ENCODE measurements around the gene ITGA2.

Gene ITGA2

DNA sequence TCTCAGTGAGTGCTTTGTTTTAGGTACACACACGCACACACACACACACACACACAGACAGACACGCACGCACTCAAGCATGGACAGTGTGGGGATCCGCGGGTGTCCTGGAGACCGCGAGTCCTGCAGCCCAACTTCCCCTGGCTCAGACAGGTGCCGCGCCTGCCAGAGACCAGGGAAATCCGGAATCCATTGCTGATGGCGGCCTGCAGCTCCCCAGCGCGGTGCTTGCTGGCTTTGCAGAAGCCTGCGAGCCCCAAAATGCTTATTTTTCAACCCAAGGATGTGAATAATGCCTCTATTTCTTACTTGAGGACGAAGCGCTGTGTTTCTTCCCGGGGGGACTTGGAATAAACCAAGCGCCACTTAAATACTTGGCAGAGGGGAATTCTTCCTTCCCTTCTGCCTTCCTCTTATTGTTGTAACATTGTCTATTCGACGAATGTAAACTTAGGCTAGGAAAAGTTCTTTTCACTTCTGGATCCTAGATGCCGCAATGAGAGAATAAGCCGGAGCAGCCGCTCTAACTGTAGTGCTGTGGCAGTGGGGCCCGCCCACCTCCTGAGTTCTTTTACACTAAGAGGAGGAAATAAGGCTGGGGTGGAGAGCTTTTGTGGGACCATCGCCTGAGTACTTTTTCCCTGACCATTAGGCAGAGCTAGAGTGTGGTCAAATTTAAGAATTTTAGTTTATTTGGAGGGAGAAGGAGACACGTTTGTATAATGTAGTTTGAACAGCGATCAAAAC lies 802 bp downstream of the ITGA2 start:
- no peak for DNase-seq

DNA sequence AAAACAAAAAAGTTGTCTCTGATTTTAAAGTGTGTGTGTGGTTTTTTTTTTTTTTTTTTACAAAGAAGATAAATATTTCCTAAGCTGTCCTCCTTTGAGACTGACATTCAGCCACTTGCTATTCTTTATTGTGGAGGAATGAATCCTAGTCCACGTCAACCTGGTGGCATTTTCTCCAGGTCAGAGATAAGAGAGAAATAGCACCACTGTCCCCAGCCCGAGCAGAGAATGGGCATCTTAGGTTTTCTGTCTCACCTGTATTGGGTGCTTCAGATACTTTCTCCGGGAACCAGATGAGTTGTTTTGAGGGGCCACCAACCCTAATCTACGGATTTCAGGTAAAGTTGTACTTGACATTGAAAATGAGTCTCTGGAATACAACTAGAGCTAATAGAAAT lies 1.4 kb downstream of the ITGA2 start:
- no peak for DNase-seq

DNA sequence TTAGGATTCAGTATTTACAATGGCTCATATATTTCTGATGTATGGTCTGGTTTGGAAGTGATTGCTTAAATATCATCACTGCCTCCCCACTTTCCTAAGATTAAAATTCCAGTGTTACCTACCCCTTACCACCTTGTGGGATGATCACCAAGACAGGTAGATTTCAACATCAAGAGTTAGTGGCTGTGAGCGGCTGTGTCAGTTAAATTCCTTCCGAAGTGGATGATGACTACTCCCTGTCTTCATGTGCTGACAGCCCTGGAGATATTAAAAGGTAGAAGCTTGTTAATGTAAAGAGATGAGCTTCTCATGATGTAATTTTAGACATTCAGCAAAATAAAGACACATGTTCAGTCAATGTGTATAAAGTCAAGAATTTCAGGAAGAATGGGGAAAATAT lies 4.2 kb downstream of the ITGA2 start:
- no peak for DNase-seq

DNA sequence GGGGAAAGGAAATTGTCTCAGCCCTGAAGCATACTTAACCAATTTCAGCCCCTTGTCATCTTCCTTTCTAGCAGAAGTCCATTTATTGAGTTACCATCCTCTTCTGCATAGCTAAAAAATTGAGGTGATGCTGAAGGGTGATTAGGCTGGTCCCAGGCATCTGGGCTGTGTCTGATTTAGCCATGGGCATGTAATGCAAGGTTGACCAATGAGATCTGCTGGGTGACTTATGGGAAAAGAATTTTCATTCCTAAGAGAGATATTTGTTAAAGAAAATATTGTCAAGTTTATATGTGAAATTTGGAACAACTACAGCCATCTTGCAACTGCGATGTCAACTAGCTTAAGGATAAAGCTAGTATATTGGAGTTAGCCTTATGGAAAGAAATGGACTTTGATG lies 5.1 kb downstream of the ITGA2 start:
- no peak for DNase-seq

DNA sequence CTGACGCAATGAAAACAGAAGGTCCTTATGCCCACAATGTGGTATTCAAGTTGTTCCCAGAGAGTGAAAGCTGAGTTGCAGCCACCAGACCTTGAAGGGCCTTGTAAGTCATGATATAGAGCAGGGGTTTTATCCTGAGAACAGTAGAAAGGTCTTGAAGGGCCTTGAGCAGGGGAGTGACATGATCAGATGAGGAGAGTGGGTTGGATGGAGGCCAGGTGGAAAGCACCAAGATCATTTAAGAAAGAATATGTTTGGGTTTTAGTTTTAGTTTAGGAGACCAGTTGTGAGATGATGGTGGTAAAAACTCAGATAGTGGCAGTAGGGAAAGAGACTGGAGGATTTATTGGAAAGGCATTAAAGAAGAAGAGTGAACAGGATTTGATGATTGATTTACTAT lies 5.9 kb downstream of the ITGA2 start:
- DNase-seq, result no peak

DNA sequence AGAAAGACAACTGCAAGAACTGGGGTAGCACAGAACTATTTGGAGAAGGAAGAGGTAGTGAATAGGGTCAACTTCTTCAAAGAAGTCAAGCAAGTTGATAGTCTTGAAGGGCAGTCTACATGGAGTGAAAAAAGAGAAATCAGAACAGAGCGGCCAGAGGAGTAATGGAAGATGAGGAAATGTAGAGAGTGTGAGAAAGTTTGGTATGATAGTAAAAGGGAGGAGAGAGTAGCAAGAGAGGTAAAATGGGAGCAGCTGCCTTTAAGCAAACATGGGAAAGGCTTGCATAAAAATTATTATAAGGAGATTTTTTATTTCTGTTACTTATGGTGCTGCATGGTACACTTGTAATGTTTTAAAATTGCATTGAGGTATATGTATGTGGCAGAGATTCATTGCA lies 6.8 kb downstream of the ITGA2 start:
- no peak for DNase-seq

DNA sequence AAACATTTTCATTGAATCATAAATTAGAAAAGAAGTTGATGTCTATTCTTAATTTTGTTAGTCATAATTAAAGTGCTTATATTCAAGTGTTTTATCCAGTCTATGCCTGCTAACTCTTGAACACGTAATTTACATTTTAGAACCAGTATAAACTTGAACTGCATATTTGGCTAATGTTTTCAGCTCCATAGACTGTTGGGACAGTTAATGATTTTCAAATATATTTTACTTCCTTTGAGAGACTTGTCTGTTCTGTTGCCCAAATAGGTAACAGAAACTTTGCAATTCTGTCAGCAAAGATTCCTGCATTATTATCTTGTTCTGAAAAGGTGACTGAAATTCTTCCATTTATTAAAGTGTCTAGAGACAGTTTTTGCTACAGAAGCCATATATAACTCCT lies 7.8 kb downstream of the ITGA2 start:
- DNase-seq, result no peak

DNA sequence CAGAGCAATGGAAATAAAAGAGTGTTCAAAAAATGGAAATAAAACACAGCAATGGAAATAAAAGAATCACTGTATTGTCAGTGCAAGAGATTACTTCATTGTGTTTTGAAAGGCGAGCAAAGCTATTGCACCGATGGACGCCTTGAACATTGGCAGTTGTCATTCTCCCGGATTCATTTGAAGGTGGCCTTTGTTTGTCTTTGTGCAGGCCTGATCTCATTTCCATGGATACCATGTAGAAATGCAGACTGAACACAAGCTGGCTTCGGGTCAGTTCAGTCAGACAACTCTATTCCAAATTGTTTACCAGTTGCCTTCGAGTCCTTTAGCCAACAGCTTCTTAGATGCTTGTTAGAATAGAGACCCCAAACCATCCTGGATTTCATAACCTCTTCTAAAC lies 8.3 kb downstream of the ITGA2 start:
- DNase-seq, result no peak

DNA sequence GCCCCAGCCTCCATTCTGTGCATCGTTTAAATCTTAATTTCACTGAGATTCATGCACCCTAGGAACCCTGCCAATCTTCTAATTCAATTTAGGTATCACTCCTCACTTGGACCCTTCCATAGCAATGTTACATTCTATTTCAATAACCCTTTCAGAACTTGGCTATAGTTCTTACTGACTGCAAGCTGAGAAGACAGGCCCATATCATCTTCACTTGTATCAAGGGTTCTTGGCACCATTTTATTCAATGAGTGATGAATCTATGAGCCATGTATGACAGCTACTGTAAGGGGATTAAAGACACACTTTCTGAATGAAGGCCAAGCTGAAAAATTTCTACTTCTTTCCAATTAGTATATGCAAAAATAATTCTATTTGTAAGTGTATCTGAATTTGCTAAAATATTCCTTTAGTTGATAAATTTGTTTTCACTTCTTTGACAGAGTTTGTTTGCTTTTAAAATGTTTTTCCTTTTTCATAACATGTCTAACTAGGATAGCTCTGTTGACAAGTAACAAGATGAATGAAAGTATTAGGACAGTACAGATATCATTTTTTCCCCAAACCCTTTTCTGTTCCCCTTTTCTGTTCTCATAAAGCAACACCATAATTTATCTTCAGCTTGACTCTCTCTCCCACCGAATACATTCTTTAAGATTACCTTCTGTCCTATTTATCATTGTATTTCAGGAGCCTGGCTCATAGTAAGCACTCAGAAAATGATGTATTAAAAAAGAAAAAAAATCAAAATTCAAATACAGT lies 9.6 kb downstream of the ITGA2 start:
- DNase-seq, result no peak

DNA sequence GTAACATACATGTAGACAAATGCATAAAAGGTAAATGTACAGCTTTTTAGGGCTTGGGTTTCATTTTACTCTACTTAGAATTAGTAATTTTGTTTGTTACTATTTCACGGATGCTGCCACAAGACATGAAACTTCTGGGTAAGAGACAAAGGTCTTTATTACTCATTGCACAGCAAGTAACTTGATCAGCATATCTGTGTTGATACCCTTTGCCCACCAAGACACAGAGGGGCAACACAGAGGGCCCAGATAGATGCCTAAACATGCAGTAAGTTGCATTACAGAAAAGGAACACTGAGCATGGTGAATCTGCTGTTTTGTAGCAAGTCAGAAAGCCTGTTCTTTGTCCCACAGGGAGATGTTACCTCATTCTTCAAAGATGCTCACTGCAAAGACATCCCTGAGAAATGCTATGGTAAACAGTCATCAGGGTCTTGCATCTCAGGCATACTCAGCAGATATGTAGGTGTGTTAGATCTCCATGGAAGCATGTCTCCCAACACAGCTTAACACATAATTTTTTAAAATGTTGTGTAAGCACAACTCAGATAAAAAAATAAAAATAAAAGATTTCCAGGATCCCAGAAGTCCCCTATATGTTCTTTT lies 10.3 kb downstream of the ITGA2 start:
- DNase-seq, result no peak

DNA sequence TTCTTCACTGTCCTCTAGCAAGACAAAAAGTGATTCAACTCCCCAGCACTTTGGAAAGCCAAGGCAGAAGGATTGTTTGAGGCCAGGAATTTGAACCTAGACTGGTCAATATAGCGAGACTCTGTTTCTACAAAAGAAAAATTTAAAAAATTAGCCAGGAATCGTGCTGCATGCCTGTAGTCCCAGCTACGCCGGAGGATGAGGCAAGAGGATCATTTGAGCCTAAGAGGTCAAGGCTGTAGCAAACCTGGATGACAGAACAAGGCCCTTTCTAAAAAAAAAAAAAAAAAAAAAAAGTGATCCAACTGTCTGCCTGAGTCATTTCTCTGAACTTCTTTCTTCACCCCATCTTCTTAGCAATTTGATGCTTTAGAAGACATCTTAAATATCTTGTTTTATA lies 12.4 kb downstream of the ITGA2 start:
- no peak for DNase-seq

DNA sequence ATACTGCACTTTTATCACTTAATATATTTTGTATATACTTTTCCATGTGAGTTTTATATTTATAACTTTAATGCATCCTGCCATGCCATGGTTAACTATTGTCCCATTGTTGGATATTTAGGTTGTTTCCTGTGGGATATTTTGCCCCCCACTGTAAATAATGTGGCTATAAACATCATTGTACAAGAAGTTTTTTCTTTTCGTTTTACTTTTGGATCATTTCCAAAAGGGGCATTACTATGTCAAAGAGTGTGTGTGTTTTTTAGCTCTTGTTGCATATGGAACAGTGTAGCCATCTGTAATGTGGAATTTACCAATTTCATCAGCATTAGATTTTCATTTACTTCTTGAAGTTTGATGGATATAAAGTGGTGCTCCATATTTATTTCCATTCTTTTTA lies 13.3 kb downstream of the ITGA2 start:
- no peak for DNase-seq

DNA sequence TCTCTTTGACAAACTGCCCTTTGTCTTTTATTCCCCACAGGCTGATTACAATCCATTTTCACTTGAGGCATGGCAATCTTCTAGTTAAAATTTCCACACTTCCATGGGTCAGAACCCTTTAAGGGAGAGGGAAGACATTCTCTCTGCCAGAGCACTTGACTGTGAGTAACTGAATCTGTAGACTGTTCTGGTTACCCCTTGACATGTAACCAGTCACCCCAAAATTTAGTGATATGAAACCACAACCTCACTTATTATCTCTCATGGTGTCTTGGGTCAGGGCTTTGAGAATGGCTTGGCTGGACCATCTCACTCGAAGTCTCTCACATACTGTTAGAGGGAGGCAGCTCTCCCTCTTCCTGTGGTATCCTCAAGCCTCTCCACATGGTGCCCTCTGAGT lies 14.0 kb downstream of the ITGA2 start:
- no peak for DNase-seq

DNA sequence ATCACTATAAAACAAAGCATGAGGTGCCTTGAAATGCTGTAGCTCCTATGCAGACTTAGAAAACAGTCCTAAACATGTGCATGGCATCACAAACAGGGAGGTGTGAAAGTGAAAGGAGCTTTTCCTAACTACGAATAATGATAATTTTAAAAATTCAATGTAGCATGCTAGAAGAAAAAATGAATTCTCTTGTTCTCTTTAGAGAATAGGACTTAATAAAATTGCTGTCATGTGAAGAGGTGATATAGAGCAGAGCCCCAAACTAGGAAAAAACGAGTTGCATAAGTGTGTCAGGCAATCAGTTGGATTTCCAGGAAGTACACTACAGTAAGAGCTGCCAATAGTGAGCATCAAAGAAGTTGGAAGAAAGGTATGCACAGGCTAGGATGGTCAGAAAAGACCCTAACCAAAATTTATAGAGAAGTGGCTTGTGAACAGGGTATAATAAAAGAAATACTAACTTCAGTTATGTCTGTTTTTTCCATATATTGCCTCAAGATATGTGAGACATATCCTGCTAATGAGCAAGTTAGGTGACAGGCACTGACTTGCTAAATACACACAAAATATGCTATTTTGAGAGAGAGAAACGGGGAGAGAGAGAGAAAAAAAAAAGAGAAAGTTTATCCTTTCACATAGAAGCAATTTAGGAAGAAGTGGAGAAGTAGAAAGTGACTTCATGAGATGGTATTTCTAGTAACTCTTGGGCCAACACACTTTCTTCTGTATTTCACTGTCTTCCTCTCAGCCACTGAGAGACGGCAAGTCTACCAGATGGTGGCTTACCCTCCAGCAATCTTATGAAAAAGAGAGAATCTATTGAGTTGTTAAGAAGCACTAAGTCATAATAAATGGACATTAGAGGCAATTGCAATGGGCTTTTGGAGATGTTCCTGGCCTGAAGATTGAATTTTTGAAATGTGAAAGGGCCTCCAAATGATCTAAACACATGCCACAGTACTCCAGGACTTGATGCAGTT lies 18.0 kb downstream of the ITGA2 start:
- no peak for DNase-seq

DNA sequence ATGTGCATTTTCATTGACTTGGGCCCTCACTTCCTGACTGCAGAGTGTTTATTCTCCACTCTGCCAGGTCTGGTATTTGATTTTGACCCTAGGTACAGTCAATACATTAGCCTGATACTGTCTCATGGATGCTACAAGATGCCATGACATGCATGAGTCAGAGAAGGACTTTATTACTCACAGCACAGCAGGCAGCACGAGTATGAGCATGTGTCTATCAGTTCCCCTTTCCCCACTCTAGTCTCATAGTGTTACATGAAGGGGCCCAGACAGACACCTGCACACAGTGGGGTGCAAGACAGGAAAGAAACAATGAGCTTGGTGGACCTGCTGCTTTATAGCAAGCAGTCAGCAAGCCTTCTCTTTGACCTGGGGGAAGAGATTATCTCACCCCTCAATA lies 19.6 kb downstream of the ITGA2 start:
- peak; percentile 16 for DNase-seq

DNA sequence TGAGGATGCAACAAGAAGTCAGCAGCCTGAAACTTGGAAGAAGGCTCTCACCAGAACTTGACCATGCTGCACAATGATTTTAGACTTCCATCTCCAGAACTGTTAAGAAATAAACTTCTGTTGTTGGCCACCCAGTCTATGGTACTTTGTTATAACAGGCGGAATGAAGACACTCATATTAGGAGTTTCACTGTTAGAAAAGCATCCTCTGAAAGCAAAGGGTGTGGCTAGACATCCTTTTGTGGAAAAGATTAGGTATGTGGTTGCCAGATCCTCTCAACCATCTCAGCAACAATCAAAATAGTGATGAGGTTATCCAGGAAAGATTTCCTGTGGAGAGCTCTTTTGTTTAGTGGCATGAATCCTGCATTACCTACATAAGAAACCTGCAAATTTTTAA lies 20.7 kb downstream of the ITGA2 start:
- DNase-seq, result no peak

DNA sequence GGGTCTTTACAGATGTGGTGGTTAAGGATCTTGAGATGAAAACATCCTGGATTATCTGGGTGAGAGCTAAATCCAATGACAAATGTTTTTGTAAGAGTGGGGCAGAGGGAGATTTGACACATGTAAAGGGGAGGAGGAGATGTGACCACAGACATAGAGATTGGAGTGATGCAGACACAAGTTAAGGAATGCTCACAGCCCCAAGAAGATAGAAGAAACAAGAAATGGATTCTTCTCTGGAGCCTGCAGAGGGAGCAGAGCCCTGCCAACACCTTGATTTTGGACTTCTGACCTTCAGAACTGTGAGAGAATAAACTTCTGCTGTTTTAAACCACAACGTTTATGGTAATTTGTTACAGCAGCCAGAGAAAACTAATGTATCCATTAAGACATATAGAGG lies 21.7 kb downstream of the ITGA2 start:
- no peak for DNase-seq

DNA sequence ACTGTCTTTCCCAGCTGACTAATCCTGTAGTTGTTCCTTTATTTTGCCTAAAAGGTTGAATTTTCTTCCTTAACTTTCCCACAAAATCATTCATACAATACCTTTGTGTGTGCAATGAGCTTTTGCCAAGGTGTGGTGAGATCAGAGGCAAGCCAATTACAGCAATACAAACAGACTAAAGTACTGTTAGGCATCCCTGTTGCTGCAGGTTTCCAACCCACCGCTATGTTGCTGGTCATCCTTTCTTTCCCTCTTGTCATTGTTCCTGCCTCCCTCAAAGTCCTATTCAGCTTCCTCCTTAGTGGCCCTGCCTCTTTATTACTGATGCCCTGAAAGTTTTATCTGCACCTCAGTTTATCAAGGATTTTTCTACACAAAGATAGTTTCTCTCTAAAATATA lies 22.1 kb downstream of the ITGA2 start:
- no peak for DNase-seq

DNA sequence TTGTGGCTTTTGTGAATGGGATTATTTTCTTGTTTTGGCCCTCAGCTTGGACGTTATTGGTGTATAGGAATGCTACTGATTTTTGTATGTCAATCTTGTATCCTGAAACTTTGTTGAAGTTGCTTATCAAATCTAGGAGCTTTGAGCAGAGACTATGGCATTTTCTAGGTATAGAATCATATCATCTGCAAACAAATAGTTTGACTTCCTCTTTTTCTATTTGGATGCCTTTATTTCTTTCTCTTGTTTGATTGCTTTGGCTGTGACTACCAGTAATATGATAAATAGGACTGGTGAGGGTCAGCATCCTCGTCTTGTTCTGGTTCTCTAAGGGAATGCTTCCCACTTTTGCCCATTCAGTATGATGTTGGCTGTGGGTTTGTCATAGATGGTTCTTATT lies 24.7 kb downstream of the ITGA2 start:
- no peak for DNase-seq

DNA sequence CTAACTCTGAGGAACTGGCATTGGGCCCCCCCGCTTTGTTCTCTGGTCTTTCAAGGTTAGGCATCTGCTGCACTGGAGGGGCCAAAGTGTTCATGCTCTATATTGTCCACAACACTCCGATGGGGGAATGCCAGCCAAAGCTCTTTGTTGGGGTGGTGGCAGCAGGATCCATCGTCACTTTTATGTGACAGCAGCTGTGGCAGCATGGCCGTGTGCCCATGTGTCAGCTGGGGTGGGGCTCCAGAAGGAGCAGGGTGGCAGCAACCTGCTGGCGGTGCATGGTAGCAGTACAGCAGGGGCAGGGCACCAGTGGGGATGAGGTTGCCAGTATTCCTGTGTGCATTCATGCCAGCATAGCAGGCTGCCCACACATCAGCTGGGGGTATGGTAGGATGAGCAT lies 28.2 kb downstream of the ITGA2 start:
- no peak for DNase-seq

DNA sequence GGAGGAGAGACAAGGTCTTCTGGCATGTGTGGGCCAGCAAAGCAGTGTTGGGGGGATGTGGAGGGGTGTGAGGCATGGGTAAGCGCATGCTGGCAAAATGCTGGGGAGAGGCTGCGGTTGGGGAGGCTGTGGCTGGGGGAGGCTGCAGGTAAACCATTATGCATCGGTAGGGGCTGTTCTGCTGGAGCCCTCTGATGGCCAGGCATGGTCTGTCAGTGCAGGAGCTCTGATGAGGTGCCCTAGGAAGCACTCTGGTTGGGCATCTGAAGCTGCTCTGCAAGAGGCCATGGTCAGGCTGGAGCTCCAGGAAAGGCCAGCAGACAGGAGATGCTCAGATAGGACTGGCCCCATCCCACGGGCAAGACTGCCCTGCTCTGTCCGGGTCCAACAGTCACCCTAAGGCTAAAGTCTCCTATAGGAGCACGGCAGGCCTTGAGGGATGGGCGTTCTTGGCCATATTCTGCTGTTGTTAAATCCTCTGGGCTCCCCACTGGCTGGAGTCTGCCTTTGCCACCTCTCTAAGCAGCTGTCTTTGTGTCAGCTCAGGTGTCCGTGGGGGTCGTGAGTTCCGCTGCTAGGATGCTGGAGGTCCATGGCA lies 28.7 kb downstream of the ITGA2 start:
- no peak for DNase-seq

DNA sequence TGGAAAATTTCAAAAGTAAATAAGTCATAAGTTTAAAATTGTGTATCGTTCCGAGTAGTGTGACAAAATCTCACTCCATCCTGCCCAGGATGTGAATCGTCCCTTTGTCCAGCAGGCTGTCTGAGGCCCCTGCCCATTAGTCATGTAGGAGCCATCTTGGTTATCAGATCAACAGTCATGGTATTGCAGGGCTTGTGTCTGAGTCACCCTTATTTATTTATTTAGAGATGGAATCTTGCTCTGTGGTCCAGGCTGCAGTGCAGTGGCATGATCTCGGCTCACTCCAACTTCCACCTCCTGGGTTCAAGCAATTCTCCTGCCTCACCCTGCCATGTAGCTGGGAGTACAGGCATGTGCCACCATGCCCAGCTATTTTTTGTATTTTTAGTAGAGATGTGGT lies 30.2 kb downstream of the ITGA2 start:
- no peak for DNase-seq
